Parathyroid adenoma (tissue), 2 donors: Measurements from ENCODE around the gene TMOD1.

ENCODE experiments used
- H2AFZ ChIP-seq: fragments of 300-600 bp; sonication (generic); one replicate; pipeline ENCODE4 v1.7.0; 2017; ENCODE audit warnings: antibody characterized with exemption, mild to moderate bottlenecking
- H3K27ac ChIP-seq: fragments of 300-600 bp; sonication (generic); one replicate; pipeline ENCODE4 v1.7.0; 2017
- H3K27me3 ChIP-seq: fragments of 300-600 bp; sonication (generic); one replicate; pipeline ENCODE4 v1.7.0; 2017; ENCODE audit warnings: low read length; ENCODE audit not compliant: control insufficient read depth, insufficient read depth
- H3K36me3 ChIP-seq: fragments of 300-600 bp; sonication (generic); one replicate; pipeline ENCODE4 v1.7.0; 2017; ENCODE audit warnings: low read length; ENCODE audit not compliant: control insufficient read depth, insufficient read depth
- H3K4me1 ChIP-seq: fragments of 300-600 bp; sonication (generic); one replicate; pipeline ENCODE4 v1.7.0; 2017; ENCODE audit warnings: control low read depth
- H3K4me2 ChIP-seq: fragments of 300-600 bp; sonication (generic); one replicate; pipeline ENCODE4 v1.7.0; 2017; ENCODE audit warnings: low read length
- H3K4me3 ChIP-seq: fragments of 300-600 bp; sonication (generic); one replicate; pipeline ENCODE4 v1.7.0; 2017; ENCODE audit warnings: low read depth, low read length
- H3K79me2 ChIP-seq: fragments of 300-600 bp; sonication (generic); one replicate; pipeline ENCODE4 v1.7.0; 2017; ENCODE audit warnings: control low read depth
- H3K9ac ChIP-seq: fragments of 300-600 bp; sonication (generic); one replicate; pipeline ENCODE4 v1.7.0; 2017; ENCODE audit warnings: mild to moderate bottlenecking
- H3K9me3 ChIP-seq: fragments of 300-600 bp; sonication (generic); one replicate; pipeline ENCODE4 v1.7.0; 2017; ENCODE audit warnings: low read length; ENCODE audit not compliant: control insufficient read depth
- CTCF ChIP-seq: fragments of 300-600 bp; sonication (generic); IDR thresholded peaks from one replicate; pipeline ENCODE4 v1.7.0; 2017; ENCODE audit warnings: antibody characterized with exemption, mild to moderate bottlenecking
- donor health status: primary hyperparathyroidism.

The TMOD1 gene

DNA sequence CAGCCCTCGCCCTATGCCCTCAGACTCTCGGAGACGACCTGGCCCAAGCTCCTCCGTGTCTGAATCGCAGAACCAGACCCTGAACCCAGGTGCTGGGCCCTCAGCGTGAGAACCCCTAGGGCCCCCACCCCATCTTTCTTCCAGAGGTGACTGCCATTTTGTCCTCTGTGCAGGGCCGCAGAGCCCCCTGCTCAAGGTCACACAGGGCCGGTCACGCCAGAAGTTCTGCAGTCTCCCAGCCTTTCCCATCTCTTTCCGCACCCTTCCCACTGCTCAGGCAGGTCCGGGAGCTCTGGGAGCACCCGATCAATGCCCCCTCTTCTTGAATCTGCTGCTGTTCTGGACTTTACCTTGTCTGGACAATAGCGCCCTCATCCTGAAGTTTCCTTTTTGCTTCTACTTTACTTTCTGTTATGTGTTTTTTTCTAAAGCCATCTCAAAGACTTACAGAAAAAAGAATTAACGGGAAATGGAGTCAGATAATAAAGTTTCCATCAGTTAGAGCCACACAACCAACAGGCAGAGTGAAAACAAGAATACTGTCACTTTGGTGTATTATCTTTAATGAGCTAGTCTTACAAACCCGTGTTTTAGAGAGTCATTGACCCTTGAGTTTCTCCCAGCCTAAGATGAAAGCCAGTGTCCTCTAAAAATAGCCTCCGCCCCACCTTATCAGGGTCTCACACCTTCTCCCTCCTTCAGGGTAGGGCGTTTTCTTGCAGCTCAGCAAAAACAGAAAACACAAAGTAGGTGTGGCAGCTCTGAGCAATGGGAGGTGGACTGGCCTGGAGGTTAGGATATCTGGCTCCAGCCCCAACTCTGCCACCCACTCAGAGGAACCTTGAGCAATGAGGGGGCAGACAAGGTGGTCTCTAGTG lies 1.8 kb downstream of the TMOD1 start:
- no peak overlapping the region for H3K27ac ChIP-seq
- no peak overlapping the region for H3K9ac ChIP-seq
- H3K4me3 ChIP-seq = no peak overlapping the region

DNA sequence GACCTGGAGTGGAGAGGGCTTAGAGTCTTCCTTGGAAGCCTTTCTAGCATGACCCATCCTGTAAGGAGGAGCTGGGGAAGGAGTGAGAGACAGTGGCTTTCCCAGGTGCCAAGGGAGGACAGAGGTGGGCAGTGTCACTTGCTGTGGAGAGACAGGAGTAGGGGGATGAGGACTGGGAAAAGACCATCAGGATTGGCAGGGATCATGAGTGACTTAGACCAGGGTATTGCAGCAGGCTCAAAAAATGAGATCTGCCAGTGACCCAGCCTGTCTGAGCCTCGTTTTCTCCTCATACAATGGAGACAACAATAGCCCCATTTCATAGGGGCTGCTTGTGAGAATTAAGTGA lies 2.4 kb downstream of the TMOD1 start:
- Histone ChIP-seq H3K4me3 (no peak overlapping the region), H3K27ac (no peak overlapping the region), H3K79me2 (no peaks in the 10 kb centered on the region)

More for the DNA sequence above, 1.8 kb downstream of the TMOD1 start:
- Histone ChIP-seq H3K79me2 (no peaks in the 10 kb centered on the region), H3K9me3 (no peaks in the 10 kb centered on the region), H2AFZ (no peak overlapping the region), H3K27me3 (no peaks in the 10 kb centered on the region), H3K4me2 (peak overlapping the region; percentile 70), H3K4me1 (no peaks in the 10 kb centered on the region), H3K36me3 (no peaks in the 10 kb centered on the region)
- TF ChIP-seq CTCF = no peak

DNA sequence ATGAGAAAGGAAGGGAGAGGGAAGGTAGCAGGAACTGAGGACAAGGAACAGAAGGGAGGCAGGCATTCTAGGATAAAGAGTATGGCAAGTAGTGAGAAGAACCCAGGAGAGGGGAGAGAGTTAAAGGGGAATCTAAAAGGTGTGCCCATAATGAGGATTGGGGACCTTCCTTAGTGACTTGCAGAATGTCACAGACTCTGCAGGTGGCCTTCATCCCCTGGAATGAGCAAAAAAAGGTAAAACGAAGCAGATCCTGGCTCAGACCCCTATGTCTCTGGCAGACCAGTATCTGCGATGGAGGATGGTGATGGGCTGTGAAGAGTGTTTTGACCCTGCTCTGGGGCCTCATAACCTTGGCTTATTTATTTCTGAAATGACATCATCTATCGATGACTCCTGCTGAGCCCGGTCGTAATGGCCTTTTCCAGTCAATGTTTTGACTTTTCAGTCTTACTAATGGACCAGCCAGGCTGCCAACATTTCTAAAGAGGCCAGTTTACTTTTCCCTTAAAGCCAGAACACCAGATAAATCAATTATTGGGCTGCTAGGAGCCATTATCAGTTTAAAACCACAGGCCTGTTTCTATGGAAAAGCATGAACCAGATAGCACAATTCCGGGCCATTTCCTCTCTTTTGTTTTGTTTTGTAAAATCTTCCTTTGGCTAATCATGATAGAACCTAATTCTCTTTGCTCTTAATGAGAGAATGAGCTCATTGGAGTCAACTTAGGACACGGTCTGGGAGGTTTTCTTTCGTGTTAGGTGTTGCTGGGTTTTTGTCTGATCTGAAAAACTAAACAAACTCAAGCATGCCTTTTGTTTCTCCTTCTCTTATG lies 3.1 kb downstream of the TMOD1 start:
- Histone ChIP-seq H3K36me3 (no peaks in the 10 kb centered on the region), H3K27ac (no peak overlapping the region), H3K9me3 (no peaks in the 10 kb centered on the region), H3K4me3 (no peak overlapping the region), H2AFZ (no peak overlapping the region), H3K4me1 (no peaks in the 10 kb centered on the region), H3K79me2 (no peaks in the 10 kb centered on the region), H3K9ac (no peak overlapping the region), H3K4me2 (no peak overlapping the region), H3K27me3 (no peaks in the 10 kb centered on the region)
- TF ChIP-seq CTCF = no peak

More for the DNA sequence above, 2.4 kb downstream of the TMOD1 start:
- Histone ChIP-seq H2AFZ (no peak overlapping the region), H3K27me3 (no peaks in the 10 kb centered on the region), H3K9ac (no peak overlapping the region), H3K36me3 (no peaks in the 10 kb centered on the region), H3K9me3 (no peaks in the 10 kb centered on the region), H3K4me2 (no peak overlapping the region), H3K4me1 (no peaks in the 10 kb centered on the region)
- TF ChIP-seq CTCF = no peak

GRCh38 chr9:97505845-97506244 lies 4.4 kb downstream of the TMOD1 start:
- no peak for TF ChIP-seq CTCF
- no peaks in the 10 kb centered on the region for H3K9me3 ChIP-seq
- no peak overlapping the region for H3K9ac ChIP-seq
- H2AFZ ChIP-seq = no peak overlapping the region
- no peaks in the 10 kb centered on the region for H3K27me3 ChIP-seq
- H3K27ac ChIP-seq = no peak overlapping the region
- H3K4me1 ChIP-seq = no peaks in the 10 kb centered on the region
- no peaks in the 10 kb centered on the region for H3K79me2 ChIP-seq
- H3K36me3 ChIP-seq = no peaks in the 10 kb centered on the region
- H3K4me3 ChIP-seq = no peak overlapping the region
- no peak overlapping the region for H3K4me2 ChIP-seq
